ENCODE results near the gene FGF10. TPM values are rescaled to one million over a fixed set of nuclear protein-coding genes. Genes with fewer than 3 reads are reported as not detected.

Gene FGF10
- total RNA-seq, 1 experiment from 2014 or later, result not detected

DNA sequence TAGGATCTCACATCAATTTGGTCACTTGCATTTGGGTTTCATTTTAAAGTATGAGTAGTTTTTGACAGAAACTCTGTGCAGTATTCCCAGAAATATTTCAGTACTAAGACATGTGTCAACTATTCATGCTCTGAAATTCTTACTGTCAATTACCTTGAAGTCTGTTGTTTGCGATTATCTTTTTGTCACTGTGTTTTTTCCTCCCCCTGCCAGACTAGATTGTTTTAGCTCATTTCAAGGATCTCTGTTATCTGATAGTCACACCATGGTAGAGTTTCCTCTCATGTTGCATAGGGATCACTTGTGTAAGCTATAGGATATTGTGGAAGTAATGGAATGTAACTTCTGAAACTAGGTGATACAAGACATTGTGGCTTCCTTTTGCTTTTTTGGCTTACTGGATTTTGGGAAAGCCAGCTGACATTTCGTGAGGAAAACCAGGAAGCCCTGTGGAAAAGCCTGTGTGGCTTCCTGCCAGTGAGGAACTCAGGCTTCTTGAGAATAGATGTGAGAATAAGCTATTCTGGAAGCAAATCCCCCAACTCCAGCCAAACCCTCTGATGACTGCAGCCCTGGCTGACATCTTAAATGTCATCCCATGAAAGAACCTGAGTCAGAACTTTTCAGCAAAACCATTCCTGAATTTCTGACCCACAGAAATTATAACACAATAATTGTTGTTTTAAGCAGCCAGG, 122.2 kb downstream of the FGF10 start:
- Histone ChIP-seq H3K27ac (ENCODE audit: low read depth, low read length, poor library complexity, severe bottlenecking) (no peak overlapping the region), H3K4me1 (ENCODE audit: insufficient read depth, low read length, poor library complexity, severe bottlenecking) (no peaks in the 10 kb centered on the region), H3K9me3 (ENCODE audit: low read depth, low read length, poor library complexity, severe bottlenecking) (no peaks in the 10 kb centered on the region), H3K4me3 (ENCODE audit: low read depth, low read length, poor library complexity, severe bottlenecking) (no peak overlapping the region), H3K27me3 (replicated peaks; ENCODE audit: insufficient read depth, low read depth, low read length, poor library complexity) (no peaks in the 10 kb centered on the region), H3K36me3 (ENCODE audit: insufficient read depth, low read length, poor library complexity, severe bottlenecking) (no peaks in the 10 kb centered on the region)
- no TSS peak for BruUV-seq (replicated peaks)
- intact Hi-C loops (cut with micrococcal nuclease; ENCODE audit: unreplicated experiment), result no loop called here
- no peak for TF ChIP-seq EZH2 (IDR thresholded peaks at IDR 0.05; ENCODE audit: borderline replicate concordance, low read depth, low read length, poor library complexity, severe bottlenecking)
- TF ChIP-seq, protein P1, sequence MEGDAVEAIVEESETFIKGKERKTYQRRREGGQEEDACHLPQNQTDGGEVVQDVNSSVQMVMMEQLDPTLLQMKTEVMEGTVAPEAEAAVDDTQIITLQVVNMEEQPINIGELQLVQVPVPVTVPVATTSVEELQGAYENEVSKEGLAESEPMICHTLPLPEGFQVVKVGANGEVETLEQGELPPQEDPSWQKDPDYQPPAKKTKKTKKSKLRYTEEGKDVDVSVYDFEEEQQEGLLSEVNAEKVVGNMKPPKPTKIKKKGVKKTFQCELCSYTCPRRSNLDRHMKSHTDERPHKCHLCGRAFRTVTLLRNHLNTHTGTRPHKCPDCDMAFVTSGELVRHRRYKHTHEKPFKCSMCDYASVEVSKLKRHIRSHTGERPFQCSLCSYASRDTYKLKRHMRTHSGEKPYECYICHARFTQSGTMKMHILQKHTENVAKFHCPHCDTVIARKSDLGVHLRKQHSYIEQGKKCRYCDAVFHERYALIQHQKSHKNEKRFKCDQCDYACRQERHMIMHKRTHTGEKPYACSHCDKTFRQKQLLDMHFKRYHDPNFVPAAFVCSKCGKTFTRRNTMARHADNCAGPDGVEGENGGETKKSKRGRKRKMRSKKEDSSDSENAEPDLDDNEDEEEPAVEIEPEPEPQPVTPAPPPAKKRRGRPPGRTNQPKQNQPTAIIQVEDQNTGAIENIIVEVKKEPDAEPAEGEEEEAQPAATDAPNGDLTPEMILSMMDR (conservative IDR thresholded peaks at IDR 0.05; ENCODE audit: low read depth, low read length), result no peak
- ChIA-PET CTCF (no interaction called here), POLR2A (ENCODE audit: low non-redundant PET) (no interaction called here)
- DNase-seq (ENCODE audit: low spot score), result no peak

DNA sequence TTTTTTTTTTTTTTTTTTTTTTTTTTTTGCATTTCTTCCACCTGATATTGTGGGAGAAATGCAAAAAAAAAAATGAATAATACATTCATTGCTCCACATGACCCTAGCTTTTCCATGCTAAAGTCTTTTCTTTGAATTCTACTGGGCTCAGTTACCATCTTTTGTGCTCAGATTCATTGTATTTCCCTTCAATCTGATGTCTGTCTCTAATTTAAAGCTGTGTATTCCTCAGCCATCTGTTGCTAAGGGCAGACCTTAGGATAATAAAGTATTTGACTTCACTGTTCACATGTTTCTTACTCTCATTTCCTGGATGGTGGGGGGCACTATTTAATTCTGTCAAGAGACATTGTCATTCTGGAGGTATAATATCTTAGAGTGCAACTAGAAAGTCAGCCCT, 123.5 kb downstream of the FGF10 start:
- DNase-seq (ENCODE audit: low spot score), result no peak
- CTCF ChIA-PET, result no interaction called here
- Histone ChIP-seq H3K36me3 (ENCODE audit: insufficient read depth, low read length, poor library complexity, severe bottlenecking) (no peaks in the 10 kb centered on the region), H3K27me3 (replicated peaks; ENCODE audit: insufficient read depth, low read depth, low read length, poor library complexity) (no peaks in the 10 kb centered on the region), H3K27ac (ENCODE audit: low read depth, low read length, poor library complexity, severe bottlenecking) (no peak overlapping the region), H3K9me3 (ENCODE audit: low read depth, low read length, poor library complexity, severe bottlenecking) (no peaks in the 10 kb centered on the region), H3K4me3 (ENCODE audit: low read depth, low read length, poor library complexity, severe bottlenecking) (no peak overlapping the region), H3K4me1 (ENCODE audit: insufficient read depth, low read length, poor library complexity, severe bottlenecking) (no peaks in the 10 kb centered on the region)
- no TSS peak for BruUV-seq (replicated peaks)
- TF ChIP-seq, protein P1 (conservative IDR thresholded peaks at IDR 0.05; ENCODE audit: low read depth, low read length), result no peak
- no peak for TF ChIP-seq EZH2 (IDR thresholded peaks at IDR 0.05; ENCODE audit: borderline replicate concordance, low read depth, low read length, poor library complexity, severe bottlenecking)
- intact Hi-C loops (cut with micrococcal nuclease; ENCODE audit: unreplicated experiment), result no loop called here
- POLR2A ChIA-PET (ENCODE audit: low non-redundant PET), result no interaction called here

DNA sequence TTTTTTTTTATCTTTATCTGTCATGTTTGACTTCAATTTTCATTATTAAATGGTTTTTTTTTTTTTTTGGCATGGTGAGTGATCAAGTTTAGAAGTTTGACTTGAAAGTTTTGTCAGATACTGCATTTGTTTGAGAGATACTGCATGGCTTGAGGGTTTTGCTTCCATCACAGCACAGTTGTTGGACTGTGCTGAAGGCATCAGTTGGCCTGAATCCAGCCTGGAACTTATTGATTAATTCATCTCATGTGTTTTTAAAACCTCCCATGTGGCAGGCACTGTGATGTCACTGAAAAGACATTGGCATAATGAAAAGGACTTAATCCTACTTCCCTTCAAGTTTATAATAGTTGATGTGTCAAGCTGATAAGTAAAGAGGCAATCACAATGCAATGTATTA, 128.4 kb downstream of the FGF10 start:
- Histone ChIP-seq H3K27me3 (replicated peaks; ENCODE audit: insufficient read depth, low read depth, low read length, poor library complexity) (no peaks in the 10 kb centered on the region), H3K9me3 (ENCODE audit: low read depth, low read length, poor library complexity, severe bottlenecking) (no peaks in the 10 kb centered on the region), H3K4me1 (ENCODE audit: insufficient read depth, low read length, poor library complexity, severe bottlenecking) (no peaks in the 10 kb centered on the region), H3K36me3 (ENCODE audit: insufficient read depth, low read length, poor library complexity, severe bottlenecking) (no peaks in the 10 kb centered on the region), H3K4me3 (ENCODE audit: low read depth, low read length, poor library complexity, severe bottlenecking) (no peak overlapping the region), H3K27ac (ENCODE audit: low read depth, low read length, poor library complexity, severe bottlenecking) (no peak overlapping the region)
- DNase-seq (ENCODE audit: low spot score), result no peak
- intact Hi-C loops (cut with micrococcal nuclease; ENCODE audit: unreplicated experiment), result no loop called here
- BruUV-seq (replicated peaks), result no TSS peak
- ChIA-PET CTCF (no interaction called here), POLR2A (ENCODE audit: low non-redundant PET) (no interaction called here)
- TF ChIP-seq, protein P1 (conservative IDR thresholded peaks at IDR 0.05; ENCODE audit: low read depth, low read length), result no peak
- no peak for TF ChIP-seq EZH2 (IDR thresholded peaks at IDR 0.05; ENCODE audit: borderline replicate concordance, low read depth, low read length, poor library complexity, severe bottlenecking)

Data from A673 (cell line).